Panc1 (cell line): Measurements from ENCODE around the gene ITGAL. TPM values are rescaled to one million over a fixed set of nuclear protein-coding genes. Genes with fewer than 3 reads are reported as not detected.
A peak's percentile ranks its signal among the peaks of the same experiment; 100 is the strongest.

ENCODE experiments used
- ATAC-seq: fragments of 200-7000 bp; cut with Tn5 transposase; 2 replicates; pipeline ENCODE4 v1.9.1; 2020; ENCODE audit warnings: mild to moderate bottlenecking, moderate library complexity
- BruUV-seq: library from RNA; stranded (reverse); fragments of 400-500 nt; replicated peaks from 2 replicates; lab custom pipeline; 2021; lab: Mats Ljungman, UMichigan
- CTCF ChIA-PET: fragments of 300-600 bp; sonication (Branson Sonifier 250); formaldehyde crosslinking; loops from one replicate; lab custom pipeline; 2022; ENCODE audit warnings: antibody characterized with exemption; lab: Charles Lee
- POLR2A ChIA-PET: fragments of 300-600 bp; sonication (Branson Sonifier 250); formaldehyde crosslinking; loops from one replicate; lab custom pipeline; 2022; ENCODE audit warnings: antibody characterized with exemption; lab: Charles Lee
- DNase-seq: peaks from one replicate; pipeline ENCODE4 v3.0.0-alpha.2; 2010; ENCODE audit warnings: low read depth, low spot score
- H3K27ac ChIP-seq: 2 replicates; pipeline ENCODE4 v1.5.1; 2011; ENCODE audit warnings: mild to moderate bottlenecking, low read length, inconsistent platforms
- H3K27me3 ChIP-seq: fragments of 200-500 bp; sonication (Bioruptor generic); 2 replicates; pipeline ENCODE4 v1.6.0; 2014; ENCODE audit warnings: low read length, inconsistent platforms; ENCODE audit not compliant: control insufficient read depth, insufficient read depth
- H3K36me3 ChIP-seq: fragments of 200-500 bp; sonication (Bioruptor generic); 2 replicates; pipeline ENCODE4 v1.5.1; 2014; ENCODE audit warnings: inconsistent platforms, mild to moderate bottlenecking, low read length, moderate library complexity; ENCODE audit not compliant: control insufficient read depth, insufficient read depth
- H3K4me1 ChIP-seq: 2 replicates; pipeline ENCODE4 v1.5.1; 2011; ENCODE audit warnings: inconsistent platforms, mild to moderate bottlenecking, low read length, moderate library complexity; ENCODE audit not compliant: control insufficient read depth, insufficient read depth
- H3K4me3 ChIP-seq, 2 experiments: 2 replicates each; pipeline ENCODE4 v1.5.1; 2011 to 2012; ENCODE audit warnings: low read depth in 2 of 2, low read length in 2 of 2, mild to moderate bottlenecking in 2 of 2, inconsistent platforms in 1 of 2, moderate library complexity in 1 of 2
- H3K9me3 ChIP-seq: fragments of 200-500 bp; sonication (Bioruptor generic); 2 replicates; pipeline ENCODE4 v1.5.1; 2014; ENCODE audit warnings: low read depth, mild to moderate bottlenecking, inconsistent platforms, low read length, moderate library complexity; ENCODE audit not compliant: control insufficient read depth, insufficient read depth
- CTCF ChIP-seq: fragments of 450-650 bp; IDR thresholded peaks from 2 replicates; pipeline ENCODE4 v1.5.1; 2017; ENCODE audit warnings: mild to moderate bottlenecking
- POLR2AphosphoS5 ChIP-seq: IDR thresholded peaks from 2 replicates; pipeline ENCODE4 v1.6.1; 2012; ENCODE audit warnings: mild to moderate bottlenecking, low read depth, low read length, moderate library complexity
- REST ChIP-seq, 2 experiments: IDR thresholded peaks; 2 replicates each; pipeline ENCODE4 v1.6.1; 2011 to 2012; ENCODE audit warnings: low read depth in 2 of 2, control low read depth in 1 of 2, low read length in 1 of 2, mild to moderate bottlenecking in 1 of 2, moderate library complexity in 1 of 2; ENCODE audit not compliant: insufficient read depth in 1 of 2
- SIN3A ChIP-seq: IDR thresholded peaks from 2 replicates; pipeline ENCODE4 v1.6.1; 2012; ENCODE audit warnings: low read depth, mild to moderate bottlenecking, low read length, moderate library complexity, borderline replicate concordance; ENCODE audit not compliant: insufficient read depth
- TCF7L2 ChIP-seq: IDR thresholded peaks from 2 replicates; pipeline ENCODE4 v1.6.1; 2011; ENCODE audit warnings: mild to moderate bottlenecking, low read depth, low read length, inconsistent platforms
- in situ Hi-C: cut with HindIII; loops from 2 replicates; pipeline ENCODE4 v1.10.0; 2016; ENCODE audit warnings: low sequenced_read_pairs, low pct_unique_long_range_greater_than_20kb
- intact Hi-C: fragments of 100-400 bp; cut with micrococcal nuclease; formaldehyde crosslinking; loops from one replicate; pipeline ENCODE4 v1.10.0; 2022; ENCODE audit not compliant: unreplicated experiment
- total RNA-seq: library from RNA; stranded (reverse); gene quantifications from one replicate; pipeline ENCODE4 v1.2.1, GENCODE V29; 2021; ENCODE audit not compliant: unreplicated experiment

The ITGAL gene
- total RNA-seq, 1 experiment from 2014 or later: 0.54 TPM

DNA sequence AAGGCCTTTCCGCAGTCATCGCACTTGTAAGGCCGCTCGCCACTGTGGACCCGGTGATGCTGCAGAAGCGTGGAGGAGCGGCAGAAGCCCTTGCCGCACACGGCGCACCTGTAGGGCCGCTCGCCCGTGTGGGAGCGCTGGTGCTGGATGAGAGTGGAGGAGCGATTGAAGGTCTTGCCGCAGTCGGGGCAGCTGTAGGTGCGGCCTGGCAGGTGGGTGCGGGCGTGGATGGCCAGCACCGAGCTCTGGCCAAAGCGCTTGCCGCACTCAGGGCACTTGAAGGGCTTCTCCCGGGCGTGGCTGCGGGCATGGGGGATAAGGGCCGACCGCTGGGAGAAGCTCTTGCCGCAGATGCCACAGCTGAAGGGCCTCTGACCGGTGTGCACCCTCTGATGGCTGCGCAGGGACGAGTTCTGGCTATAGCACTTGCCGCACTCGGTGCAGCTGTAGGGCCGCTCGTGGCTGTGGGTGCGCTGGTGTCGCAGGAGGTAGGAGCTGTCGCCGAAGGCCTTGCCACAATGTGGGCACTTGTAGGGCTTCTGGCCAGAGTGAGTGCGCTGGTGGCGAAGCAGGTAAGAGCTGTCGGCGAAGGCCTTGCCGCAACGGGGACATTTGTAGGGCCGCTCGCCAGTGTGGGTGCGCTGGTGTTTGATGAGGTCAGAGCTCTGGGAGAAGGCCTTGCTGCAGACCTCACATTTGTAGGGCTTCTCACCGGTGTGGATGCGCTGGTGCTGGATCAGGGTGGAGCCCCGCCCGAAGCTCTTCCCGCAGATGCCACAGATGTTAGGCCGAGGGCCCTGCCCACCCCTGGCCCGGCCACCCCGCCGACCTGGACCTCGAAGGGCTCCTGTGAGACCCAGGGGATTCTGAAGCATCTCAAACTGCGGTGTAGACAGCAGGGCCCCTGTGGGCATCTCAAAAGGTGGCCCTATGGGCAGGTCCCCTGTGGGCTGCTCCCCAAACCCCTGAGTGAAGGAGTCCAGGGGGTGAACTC lies 52.3 kb downstream of the ITGAL start:
- CTCF ChIA-PET: interaction anchor here (0.6 to 1.0 kb wide), 2 partner anchors 95 to 108 kb away, joined by 3 to 6 read pairs; partner anchors contain the start of gene DCTPP1
- POLR2A ChIA-PET: no interaction called here
- no peak overlapping the region for H3K4me3 ChIP-seq

More for the DNA sequence above, 52.3 kb downstream of the ITGAL start:
- ATAC-seq: no peak
- DNase-seq: no peak
- in situ Hi-C loops (no loop called here), intact Hi-C loops (loop anchor here (10.0 kb wide), 1 partner anchor 80 kb away; the partner anchor contains the start of gene SEPHS2)
- BruUV-seq: no TSS peak
- H3K27ac ChIP-seq: peak overlapping the region; percentile 85; the same call in 1 of the 2 replicates
- TF ChIP-seq CTCF (no peak), POLR2AphosphoS5 (0 out of 2 replicates have a peak, but pooled peaks have one; percentile 46), SIN3A (no peak), TCF7L2 (no peak), REST (IDR thresholded peaks at IDR 0.05; ENCODE audit: insufficient read depth in 1 of 2, low read depth in 2 of 2, low read length in 1 of 2) (no peak; a peak in 1 of 4 replicates)
- H3K9me3 ChIP-seq: no peaks in the 10 kb centered on the region
- H3K4me1 ChIP-seq: peaks cover 17% of the 10 kb centered on the region
- no peaks in the 10 kb centered on the region for H3K27me3 ChIP-seq
- no peaks in the 10 kb centered on the region for H3K36me3 ChIP-seq
